T-helper 1 cell (primary cell): ENCODE data around the gene CTNNB1.
"Not testable (repeated sequence)": the region's sequence is repeated elsewhere in the genome, so short reads cannot be mapped to it uniquely, and the experiment has no call there.

Experiments
- DNase-seq, 5 donors: peaks; one replicate each; pipeline ENCODE4 v3.0.0-alpha.2; 2012 to 2020

CTNNB1 gene

DNA sequence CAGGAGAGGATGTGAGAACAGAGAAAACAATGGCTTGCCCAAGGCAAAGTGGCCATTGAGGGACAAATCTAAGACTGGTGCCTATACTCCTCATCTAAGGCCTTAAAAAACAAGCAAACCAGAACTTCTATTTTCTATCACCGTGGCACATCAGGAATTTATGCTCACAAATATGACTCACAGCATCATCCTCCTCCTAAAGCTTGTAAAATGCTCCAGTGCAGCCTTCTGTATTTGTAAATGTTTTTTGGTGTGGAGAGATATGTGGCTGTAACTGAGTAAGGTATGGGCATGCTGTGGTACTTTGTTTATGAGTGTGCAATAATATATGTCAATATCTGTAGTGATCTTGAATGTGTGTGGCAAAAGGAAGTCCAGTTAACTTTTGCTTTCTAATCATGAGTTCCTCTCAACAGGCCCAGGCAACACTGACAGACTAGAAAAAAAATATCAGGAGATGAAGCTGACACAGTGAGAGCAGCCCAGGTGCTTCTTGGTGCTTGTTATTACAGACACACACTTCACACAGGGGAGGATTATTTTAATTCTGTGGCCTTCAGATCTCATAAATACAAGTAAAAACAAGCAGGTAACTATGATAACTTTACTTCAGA is 60.3 kb downstream of the CTNNB1 start:
- DNase-seq = no peak

DNA sequence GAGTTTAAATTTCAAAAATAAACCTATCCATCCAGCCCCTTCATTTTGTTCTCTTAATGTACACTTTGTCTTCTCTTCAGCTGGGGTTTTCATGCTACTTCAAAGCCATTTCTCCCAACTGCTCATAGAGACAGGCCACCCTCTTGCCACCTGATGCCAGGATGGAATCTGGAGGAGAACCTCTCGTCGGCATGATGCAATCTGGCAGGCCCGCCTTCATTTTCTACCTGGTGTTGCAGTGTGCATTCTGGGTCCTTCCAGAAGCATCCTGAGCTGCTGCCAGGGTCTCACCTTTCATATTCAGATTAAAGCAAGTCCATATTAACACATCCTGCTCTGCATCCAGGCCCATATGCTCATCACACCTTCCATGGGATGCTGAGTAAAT is 60.8 kb downstream of the CTNNB1 start:
- DNase-seq = no peak

DNA sequence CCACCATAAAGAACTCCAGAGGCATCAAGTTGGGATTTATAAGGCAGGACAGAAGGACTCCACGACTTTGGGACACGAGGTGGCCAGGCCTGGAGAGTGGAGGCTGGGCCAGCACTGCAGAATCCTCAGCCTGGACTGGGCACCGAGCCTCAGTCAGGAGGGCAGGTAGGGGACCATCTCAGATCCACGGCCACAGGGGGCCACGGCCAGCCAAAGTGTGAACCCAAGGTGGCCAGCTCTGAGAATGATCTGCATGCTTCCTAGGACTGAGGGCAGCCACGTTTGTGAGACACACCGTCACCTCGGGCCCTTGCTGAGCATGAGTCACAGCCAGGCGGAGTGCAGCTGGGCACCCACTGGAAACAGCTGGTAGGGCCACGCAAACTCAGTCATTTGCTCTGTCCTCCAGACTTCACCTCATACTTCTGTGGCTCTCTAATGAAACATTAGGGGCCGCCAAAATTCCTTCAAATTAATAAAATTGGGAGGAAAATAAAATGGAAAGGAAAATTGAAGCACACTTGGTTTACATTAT is 65.8 kb downstream of the CTNNB1 start:
- DNase-seq = no peak

DNA sequence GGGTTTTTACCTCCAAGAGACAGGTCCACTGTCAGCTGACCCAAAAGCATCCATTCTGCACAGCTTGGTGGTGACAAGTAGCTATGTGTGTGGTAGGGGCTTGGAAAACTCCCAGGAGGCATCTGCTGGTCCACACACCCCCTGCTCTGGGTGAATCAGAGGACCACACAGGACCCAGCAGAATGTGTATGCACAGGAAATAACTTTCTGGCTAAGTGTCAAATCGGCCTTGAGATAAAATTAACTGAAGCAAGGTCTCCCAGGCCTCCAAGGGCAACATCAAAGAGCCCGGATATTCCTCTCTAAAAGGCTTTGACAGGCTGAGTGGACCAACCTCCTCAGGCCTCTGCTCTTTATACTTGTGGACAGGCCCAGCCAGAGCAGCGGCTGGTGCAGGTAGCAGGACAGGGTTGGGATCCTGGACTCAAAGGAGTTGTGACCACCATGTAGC is 66.5 kb downstream of the CTNNB1 start:
- no peak for DNase-seq

DNA sequence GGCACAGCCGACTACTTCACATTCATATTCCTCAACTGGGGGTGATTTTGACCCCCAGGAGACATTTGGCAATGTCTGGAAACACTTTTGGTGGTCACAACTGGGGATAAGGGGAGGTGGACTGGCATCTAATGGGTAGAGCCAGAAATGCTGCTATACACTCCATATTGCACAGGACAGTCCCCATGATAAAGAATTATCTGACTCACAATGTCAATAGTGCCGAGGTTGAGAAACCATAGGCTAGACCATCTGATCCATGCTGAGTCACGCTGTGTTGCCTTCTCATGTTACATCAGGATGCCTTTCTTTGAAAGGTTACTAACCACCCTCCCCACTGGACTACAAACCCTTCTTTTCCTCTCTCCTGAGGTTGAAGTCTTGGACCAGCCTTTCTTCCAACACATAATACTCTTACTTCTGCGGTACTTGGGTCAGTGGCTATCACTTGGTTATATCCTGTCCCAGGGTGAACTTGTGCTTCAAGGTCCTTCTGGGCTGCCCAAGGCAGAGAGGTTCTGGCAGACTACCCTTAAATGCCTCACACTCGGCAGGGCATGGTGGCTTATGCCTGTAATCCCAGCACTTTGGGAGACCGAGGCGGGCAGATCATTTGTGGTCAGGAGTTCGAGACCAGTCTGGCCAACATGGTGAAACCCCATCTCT is 68.8 kb downstream of the CTNNB1 start:
- DNase-seq = no peak

DNA sequence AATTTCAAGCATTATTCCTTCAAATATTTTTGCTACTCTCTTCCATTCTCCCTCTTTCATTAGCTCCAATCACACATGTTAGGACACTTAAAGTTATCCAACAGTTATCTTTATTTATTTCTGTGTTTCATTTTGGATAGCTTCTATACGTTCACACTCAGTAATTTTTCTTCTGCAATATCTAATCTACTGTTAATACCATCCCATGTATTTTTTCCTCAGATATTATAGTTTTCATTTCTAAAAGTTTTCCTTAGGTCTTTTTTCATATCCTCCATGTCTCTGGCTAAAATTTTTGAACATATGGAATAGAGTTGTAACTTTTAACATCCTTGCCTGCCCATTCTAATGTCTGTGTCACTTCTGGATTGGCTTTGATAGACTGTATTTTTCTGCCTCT is 73.4 kb downstream of the CTNNB1 start:
- no peak for DNase-seq

DNA sequence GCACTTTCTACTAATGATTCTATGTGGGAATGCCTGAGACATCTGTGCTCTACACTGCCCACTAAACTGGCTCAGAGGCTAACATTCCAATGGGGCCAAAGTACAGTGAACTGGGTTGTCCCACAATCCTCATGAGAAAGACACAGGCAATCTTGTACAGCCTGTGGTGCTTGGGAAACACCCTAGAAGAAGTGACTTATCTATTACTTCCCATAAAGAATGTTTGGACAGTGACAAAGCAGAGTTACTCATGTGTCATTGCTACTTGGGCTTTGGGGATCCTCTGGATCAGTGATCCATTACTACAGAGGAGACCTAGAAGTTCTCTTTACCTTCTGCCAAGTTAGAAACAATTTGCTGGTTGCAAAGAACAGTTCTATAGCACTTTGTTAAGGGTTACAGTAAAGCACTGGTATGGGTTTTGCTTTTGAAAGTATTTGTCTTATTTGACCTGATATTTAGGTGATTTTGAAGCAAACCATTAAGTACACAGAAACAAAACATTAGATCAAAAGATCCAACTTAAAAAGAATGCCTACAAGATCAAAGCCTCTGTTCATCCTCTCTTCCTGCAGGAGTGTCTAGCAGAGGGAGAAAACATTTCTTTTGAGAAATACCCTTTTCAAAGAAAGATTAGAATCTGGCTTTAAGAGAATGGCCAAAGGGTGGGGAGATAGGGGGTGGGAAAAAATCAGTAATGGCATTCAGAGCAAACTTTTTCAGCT is 75.8 kb downstream of the CTNNB1 start:
- no peak for DNase-seq

DNA sequence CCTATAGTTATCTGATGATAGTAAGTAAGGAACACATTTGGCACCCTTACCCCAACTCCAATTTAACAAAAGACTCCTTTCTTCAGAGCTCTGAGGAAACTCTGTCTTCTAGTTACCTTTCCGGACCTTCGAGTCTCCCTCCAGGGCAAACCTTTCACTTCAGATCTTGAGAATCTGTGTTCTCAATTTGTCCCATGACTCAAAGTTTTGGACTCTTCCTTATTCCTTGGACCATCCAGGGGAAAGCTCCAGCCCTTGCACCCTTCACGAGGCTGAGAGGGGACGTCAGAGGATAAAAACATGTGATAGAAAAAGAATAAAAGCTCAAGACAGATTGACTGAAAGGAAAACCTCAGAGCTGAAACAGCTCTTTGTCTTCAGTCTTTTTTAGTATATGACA is 76.9 kb downstream of the CTNNB1 start:
- no peak for DNase-seq

DNA sequence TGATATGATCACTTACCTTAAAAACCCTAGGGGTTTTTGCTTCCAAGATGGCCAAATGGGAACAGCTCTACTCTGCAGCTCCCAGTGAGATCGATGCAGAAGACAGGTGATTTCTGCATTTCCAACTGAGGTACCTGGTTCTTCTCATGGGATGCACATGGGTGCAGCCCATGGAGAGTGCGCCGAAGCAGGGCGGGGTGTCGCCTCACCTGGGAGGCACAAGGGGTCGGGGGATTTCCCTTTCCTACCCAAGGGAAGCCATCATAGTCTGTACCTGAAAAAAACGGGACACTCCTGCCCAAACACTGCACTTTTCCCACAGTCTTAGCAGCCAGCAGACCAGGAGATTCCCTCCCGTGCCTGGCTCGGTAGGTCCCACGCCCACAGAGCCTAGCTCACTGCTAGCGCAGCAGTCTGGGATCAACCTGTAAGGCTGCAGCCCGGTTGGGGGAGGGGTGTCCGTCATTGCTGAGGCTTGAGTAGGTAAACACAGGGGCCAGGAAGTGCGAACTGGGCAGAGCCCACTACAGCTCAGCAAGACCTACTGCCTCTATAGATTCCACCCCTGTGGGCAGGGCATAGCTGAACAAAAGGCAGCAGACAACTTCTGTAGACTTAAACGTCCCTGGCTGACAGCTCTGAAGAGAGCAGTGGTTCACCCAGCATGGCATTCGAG is 78.6 kb downstream of the CTNNB1 start:
- no peak for DNase-seq

DNA sequence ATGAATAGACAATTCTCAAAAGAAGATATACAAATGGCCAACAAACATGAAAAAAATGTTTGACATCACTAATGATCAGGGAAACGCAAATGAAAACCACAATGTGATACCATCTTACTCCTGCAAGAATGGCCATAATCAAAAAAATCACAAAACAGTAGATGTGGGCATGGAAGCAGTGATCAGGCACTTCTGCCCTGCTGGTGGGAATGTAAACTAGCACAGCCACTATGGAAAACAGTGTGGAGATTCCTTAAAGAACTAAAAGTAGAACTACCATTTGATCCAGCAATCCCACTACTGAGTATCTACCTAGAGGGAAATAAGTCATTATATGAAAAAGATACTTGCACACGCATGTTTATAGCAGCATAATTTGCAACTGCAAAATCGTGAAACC is 85.6 kb downstream of the CTNNB1 start:
- DNase-seq = not testable (repeated sequence)

DNA sequence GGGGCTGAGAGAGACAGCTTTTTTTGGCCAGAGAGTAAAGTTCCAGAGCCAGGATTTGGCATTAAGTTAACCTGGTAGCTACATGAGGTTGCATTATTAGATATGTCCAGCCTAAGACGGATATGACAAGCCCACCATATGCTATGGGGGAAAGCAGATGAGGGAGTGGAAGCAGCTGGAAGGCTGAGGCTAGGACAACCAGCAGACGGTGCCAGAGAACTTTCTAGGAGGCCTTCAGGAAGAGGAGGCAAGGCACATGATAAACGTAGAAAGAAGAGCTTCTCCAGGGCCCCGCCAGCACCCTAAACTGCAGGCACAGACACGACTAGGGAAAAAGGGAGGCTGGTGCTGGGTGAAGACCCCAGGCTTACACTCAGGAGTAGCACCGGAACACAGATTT is 87.0 kb downstream of the CTNNB1 start:
- DNase-seq = no peak

DNA sequence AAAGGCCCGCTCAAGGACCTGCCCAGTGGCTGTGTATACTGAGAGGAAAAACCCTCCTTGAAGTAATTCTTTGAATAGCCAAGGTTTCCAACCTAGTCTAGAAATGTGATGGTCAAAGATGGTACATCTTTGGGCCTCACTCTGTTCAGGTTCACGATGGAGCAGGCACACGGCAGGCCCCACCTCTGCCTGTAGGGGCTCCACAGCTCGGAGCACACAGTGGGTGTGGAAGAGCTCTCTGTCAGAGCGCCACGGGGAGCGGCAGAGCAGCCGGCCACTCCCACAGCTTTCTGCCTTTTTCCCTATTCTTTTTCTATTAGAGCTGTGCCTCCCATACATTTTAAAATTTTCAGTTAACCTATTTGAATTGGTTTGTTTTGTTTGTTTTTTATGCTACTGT is 89.5 kb downstream of the CTNNB1 start:
- DNase-seq = no peak
